Measurements from ENCODE around the gene NOL7.

Gene NOL7

DNA sequence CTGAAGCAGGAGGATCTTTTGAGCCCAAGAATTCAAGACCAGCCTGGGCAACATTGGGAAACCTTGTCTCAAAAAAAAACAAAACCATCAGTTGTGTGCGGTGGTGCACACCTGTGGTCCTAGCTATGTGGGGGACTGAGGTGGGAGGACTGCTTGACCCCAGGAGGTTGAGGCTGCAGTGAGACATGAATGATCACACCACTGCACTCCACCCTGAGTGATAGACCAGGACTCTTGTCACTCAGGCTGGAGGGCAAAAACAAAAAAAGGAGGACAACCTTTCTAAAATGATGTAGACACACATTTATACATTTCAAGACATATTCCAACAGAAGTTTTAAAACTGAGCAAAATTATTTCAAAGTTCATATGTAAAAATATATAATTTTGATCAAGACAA is 45.1 kb downstream of the NOL7 start:
- no peak for DNase-seq

DNA sequence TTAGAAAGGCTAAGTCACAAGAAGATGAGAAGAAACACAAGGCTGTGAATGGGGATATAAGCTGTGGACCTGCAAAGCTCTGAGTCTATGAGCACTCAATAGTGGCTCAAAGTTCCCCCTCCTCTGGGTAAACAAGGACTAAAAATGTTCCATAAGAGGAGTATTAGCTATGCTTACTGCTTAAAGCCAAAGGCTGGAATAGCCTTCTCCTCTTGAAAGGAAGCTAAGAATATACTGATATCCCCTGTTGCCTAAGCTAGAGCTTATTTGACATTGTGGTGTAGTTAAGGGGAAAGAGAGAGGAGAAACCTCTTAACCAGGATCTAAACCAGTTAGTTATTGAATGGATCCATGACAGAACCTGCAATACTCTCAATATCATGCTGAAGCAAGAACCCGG is 45.8 kb downstream of the NOL7 start:
- no peak for DNase-seq

DNA sequence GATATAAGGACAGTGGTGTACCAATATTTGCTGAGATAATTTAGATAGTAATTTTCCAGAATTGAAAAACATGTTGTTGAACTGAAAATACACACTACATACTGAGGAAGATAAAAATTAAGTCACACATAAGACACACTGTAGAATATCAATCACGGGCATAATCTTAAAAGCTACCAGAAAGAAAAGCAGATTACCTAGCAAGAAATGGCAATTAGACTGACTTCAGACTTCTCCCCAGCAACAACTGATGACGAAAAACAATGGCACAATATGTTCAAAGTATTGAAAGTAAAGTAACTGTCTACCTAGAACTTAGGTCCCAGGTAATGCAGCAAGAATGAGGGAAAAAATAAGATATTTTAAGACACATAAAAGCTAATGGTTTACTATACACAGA is 46.5 kb downstream of the NOL7 start:
- no peak for DNase-seq

DNA sequence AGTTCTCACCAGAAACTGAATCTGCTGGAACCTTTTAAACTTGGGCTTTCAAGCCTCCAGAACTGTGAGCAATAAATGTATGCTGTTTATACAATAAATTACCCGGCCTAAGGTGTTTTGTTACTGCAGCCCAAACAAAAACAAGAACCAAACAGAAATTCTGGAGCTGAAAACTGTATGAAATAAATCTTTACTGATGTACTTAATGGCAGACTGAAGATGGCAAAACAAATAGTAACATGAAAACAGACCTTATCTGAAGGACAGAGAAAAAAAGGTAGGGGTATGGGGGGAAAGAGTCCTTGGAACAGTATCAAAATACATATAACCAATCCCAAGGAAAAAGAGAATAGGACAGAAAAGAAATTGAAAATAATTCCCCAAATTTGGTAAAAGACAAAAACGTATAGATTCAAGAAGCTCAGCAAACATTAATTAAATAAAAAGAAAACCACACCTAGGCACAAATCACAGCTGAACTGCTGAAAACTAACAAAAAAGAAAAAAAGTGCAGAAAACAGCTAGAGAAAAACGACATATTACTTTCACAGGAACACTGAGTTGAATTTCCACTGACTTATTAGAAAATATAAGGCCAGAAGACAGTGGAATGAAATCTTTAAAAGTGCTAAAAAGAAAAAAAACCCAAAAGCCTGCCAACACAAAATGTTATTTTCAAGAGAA is 47.7 kb downstream of the NOL7 start:
- DNase-seq = no peak

DNA sequence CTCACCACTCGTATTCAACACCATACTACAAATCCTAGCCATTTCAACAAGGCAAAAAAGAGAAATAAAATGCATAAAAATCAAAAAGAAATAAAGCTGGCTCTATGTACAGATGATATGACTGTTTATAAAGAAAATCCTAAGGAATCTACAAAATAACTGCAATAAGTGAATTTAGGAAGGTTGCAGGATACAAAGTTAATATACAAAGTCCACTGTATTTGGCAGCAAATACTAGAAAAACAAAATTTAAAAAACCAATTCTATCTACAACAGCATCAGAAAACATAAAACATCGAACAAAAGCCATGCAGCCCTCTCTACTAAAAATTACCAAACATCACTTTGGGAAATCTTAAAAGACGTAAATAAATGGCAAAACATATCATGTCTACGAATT is 48.9 kb downstream of the NOL7 start:
- no peak for DNase-seq

DNA sequence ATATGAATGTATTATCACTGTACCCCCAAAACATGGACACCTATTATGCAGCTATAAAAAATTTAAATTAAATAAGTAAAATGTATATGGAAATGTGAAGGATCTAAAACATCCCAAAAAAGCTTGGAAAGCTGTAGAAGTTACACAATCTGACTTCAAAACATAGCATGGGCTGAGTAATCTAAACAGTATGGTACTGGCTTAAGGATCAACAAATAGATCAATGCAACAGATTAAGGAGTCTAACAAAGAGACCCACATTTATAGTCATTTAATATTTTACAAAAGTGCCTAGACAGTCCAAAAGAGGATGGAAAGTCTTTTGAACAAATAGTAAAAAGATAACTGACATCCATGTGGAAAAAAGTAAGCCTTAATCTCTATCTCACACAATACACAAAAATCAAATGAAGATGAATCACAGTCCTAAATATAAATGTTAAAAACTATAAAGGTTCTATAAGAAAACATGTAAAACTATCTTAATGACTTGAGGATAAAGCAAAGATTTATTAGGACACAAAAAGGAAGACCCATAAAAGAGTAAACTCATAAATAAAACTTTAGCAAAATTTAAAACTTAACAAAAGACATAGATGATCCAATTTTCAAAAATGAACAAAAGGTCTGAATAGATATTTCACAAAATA is 49.7 kb downstream of the NOL7 start:
- no peak for DNase-seq

DNA sequence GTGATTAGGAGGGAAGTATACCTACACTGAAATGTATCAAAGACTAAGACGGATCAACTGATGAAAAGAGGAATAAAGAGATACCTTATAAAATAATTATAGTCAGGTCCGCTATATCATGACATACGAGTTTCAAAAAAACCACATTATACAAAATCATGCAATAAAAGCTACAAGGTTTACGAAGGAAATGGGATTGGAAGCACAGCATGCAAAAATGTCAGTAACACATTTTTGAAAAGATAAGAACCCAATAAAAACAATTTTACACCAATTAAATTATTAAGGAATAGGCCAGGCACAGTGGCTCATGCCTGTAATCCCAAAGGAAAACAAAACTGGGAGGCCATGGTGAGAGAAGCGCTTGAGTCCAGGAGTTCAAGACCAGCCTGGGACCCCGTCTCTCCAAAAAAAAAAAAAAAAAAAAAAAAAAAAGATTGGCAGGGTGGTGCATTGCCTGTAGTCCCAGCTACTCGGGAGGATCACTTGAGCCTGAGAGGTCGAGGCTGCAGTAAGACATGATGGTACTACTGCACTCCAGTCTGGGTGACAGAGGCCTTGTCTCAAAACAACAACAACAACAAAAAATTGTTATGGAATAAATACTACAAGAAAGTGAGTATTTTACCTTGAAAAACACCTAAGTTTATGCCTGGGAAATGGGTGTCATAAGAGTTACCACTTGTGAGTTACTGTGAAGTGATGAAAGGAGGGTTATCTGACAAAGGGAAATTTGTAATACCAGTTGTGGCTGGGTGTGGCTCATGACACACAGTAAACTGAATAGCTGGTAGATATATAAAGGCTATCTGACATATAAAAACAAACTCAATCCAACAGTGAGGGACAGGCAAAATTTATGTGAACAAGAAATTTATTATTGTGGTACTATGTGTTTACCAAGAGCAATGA is 51.3 kb downstream of the NOL7 start:
- no peak for DNase-seq

DNA sequence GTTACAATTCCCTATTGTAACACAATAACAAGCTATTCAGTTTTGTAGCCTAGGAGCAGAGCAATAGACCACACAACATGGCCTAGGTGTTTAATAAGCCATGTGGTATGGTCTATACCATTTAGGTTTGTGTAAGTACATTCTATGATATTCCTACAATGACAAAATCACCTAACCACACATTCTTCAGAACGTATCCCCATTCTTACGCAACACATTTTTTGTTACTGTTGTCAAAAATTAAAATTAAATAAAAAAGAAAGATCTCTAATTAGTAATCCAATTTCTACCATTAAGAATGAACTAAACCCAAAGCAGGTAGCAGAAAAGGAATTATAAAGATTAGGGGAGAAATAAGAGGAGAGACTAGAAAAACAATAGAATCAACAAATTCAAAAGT is 52.5 kb downstream of the NOL7 start:
- no peak for DNase-seq

DNA sequence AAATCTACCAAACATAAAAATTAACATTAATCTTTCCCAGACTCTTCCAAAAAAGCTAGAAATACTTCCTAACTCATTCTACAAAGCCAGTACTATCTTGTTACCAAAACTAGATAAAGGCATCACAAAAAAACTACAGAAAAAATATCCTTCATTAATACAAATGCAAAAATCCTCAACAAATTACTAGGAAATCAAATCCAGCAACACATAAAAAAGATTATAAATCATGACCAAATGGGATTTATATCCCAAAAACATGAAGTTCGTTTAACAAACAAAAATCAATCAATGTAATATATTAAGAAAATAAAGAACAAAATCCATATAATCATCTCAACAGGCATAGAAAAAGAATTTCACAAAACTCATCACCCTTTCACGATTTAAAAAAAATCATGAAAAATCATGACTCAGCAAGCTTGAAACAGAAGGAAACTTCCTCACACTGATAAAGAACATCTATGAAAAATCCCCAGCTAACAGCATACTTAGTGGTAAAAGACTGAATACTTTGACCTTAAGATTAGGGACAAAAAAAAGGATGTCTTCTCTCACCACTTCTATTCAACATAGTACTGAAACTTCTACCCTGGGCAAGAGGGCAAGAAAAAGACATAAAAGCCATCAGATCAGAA is 53.3 kb downstream of the NOL7 start:
- DNase-seq = no peak

DNA sequence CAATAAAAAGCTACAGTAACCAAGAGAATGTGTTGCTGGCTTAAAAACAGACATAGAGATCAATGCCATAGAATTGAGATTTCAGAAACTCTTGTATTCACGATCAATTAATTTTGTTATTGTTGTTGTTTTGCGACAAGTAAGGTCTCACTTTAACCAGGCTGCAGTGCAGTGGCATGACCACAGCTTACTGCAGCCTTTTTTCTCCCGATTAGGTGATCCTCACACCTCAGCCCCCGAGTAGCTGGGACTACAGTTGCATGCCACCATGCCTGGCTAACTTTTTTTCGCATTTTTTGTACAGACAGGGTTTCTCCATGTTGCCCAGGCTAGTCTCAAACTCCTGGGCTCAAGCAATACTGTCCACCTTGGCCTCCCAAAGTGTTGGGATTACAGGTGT is 54.3 kb downstream of the NOL7 start:
- DNase-seq = no peak

Data from NCI-H1436 (cell line).